OCI-LY1 (cell line): ENCODE results near the gene PROZ.

Experiments used
- CTCF ChIP-seq: fragments of 200-600 bp; sonication (generic), shearing (Covaris generic); IDR thresholded peaks from 2 replicates; pipeline ENCODE4 v1.5.1; 2017; ENCODE audit warnings: mild to moderate bottlenecking, antibody characterized with exemption, low read length, moderate library complexity, mixed read lengths
- EZH2 ChIP-seq: fragments of 200-600 bp; sonication (generic), shearing (Covaris generic); IDR thresholded peaks from 2 replicates; pipeline ENCODE4 v1.8.0; 2017; ENCODE audit warnings: borderline replicate concordance, mixed run types, mild to moderate bottlenecking, antibody characterized with exemption, low read length, moderate library complexity, mixed read lengths

- TF ChIP-seq CTCF (no peak), EZH2 (no peak)
Measured at GRCh38 chr13:113187263-113187669, 28.8 kb downstream of the PROZ start.
